Measurements from ENCODE around the gene RAP1GAP.

RAP1GAP gene

GRCh38 chr1:21570885-21571284 is 98.3 kb downstream of the RAP1GAP start:
- no peaks in the 10 kb centered on the region for H4K20me1 ChIP-seq (ENCODE audit: insufficient read depth, low read length)
- TF ChIP-seq CTCF (IDR thresholded peaks at IDR 0.05; ENCODE audit: low read length) (no peak), EZH2 (optimal IDR thresholded peaks at IDR 0.05; ENCODE audit: low read depth, low read length) (no peak), EZH2phosphoT487 (IDR thresholded peaks at IDR 0.05; ENCODE audit: low read length) (no peak)
- no peak overlapping the region for H3K4me2 ChIP-seq (ENCODE audit: low read depth, low read length)
- H3K9me2 ChIP-seq (replicated peaks; ENCODE audit: insufficient read depth, low read length) = no peaks in the 10 kb centered on the region
- no peak overlapping the region for H3K4me3 ChIP-seq (ENCODE audit: low read length)
- no peaks in the 10 kb centered on the region for H3K79me2 ChIP-seq (ENCODE audit: low read length)
- H3K9ac ChIP-seq (ENCODE audit: low read length) = no peak overlapping the region
- H2AFZ ChIP-seq (ENCODE audit: low read length) = no peak overlapping the region
- H3F3A ChIP-seq (ENCODE audit: insufficient read depth, low read length) = no peaks in the 10 kb centered on the region
- peaks cover 88% of the 10 kb centered on the region for H3K27me3 ChIP-seq (replicated peaks; ENCODE audit: insufficient read depth, low read length)
- no peak overlapping the region for H3K27ac ChIP-seq (ENCODE audit: low read length)
- H3K9me3 ChIP-seq (replicated peaks; ENCODE audit: insufficient read depth, low read length) = no peaks in the 10 kb centered on the region
- no peaks in the 10 kb centered on the region for H3K4me1 ChIP-seq (ENCODE audit: low read length)
- no peak for DNase-seq
- H3K36me3 ChIP-seq (replicated peaks; ENCODE audit: insufficient read depth, low read length) = no peaks in the 10 kb centered on the region

GRCh38 chr1:21570528-21570875 is 98.7 kb downstream of the RAP1GAP start:
- H3K4me2 ChIP-seq (ENCODE audit: low read depth, low read length) = no peak overlapping the region
- no peaks in the 10 kb centered on the region for H3K4me1 ChIP-seq (ENCODE audit: low read length)
- H3K9me3 ChIP-seq (replicated peaks; ENCODE audit: insufficient read depth, low read length) = no peaks in the 10 kb centered on the region
- TF ChIP-seq EZH2 (optimal IDR thresholded peaks at IDR 0.05; ENCODE audit: low read depth, low read length) = no peak
- TF ChIP-seq EZH2phosphoT487 (IDR thresholded peaks at IDR 0.05; ENCODE audit: low read length) = no peak
- no peak for TF ChIP-seq CTCF (IDR thresholded peaks at IDR 0.05; ENCODE audit: low read length)
- H2AFZ ChIP-seq (ENCODE audit: low read length) = no peak overlapping the region
- no peak overlapping the region for H3K4me3 ChIP-seq (ENCODE audit: low read length)
- H3K27me3 ChIP-seq (replicated peaks; ENCODE audit: insufficient read depth, low read length) = peaks cover 88% of the 10 kb centered on the region
- no peak overlapping the region for H3K27ac ChIP-seq (ENCODE audit: low read length)
- H4K20me1 ChIP-seq (ENCODE audit: insufficient read depth, low read length) = no peaks in the 10 kb centered on the region
- H3K9ac ChIP-seq (ENCODE audit: low read length) = no peak overlapping the region
- no peak for DNase-seq
- H3F3A ChIP-seq (ENCODE audit: insufficient read depth, low read length) = no peaks in the 10 kb centered on the region
- no peaks in the 10 kb centered on the region for H3K36me3 ChIP-seq (replicated peaks; ENCODE audit: insufficient read depth, low read length)
- no peaks in the 10 kb centered on the region for H3K79me2 ChIP-seq (ENCODE audit: low read length)
- no peaks in the 10 kb centered on the region for H3K9me2 ChIP-seq (replicated peaks; ENCODE audit: insufficient read depth, low read length)

GRCh38 chr1:21569820-21570527 is 99.2 kb downstream of the RAP1GAP start:
- TF ChIP-seq EZH2 (optimal IDR thresholded peaks at IDR 0.05; ENCODE audit: low read depth, low read length) (no peak), EZH2phosphoT487 (IDR thresholded peaks at IDR 0.05; ENCODE audit: low read length) (no peak), CTCF (IDR thresholded peaks at IDR 0.05; ENCODE audit: low read length) (no peak)
- no peaks in the 10 kb centered on the region for H3F3A ChIP-seq (ENCODE audit: insufficient read depth, low read length)
- H3K4me2 ChIP-seq (ENCODE audit: low read depth, low read length) = no peak overlapping the region
- peaks cover 88% of the 10 kb centered on the region for H3K27me3 ChIP-seq (replicated peaks; ENCODE audit: insufficient read depth, low read length)
- H4K20me1 ChIP-seq (ENCODE audit: insufficient read depth, low read length) = no peaks in the 10 kb centered on the region
- H3K79me2 ChIP-seq (ENCODE audit: low read length) = no peaks in the 10 kb centered on the region
- H3K4me3 ChIP-seq (ENCODE audit: low read length) = no peak overlapping the region
- H3K27ac ChIP-seq (ENCODE audit: low read length) = no peak overlapping the region
- no peak overlapping the region for H2AFZ ChIP-seq (ENCODE audit: low read length)
- no peak overlapping the region for H3K9ac ChIP-seq (ENCODE audit: low read length)
- no peaks in the 10 kb centered on the region for H3K9me2 ChIP-seq (replicated peaks; ENCODE audit: insufficient read depth, low read length)
- no peaks in the 10 kb centered on the region for H3K36me3 ChIP-seq (replicated peaks; ENCODE audit: insufficient read depth, low read length)
- H3K4me1 ChIP-seq (ENCODE audit: low read length) = no peaks in the 10 kb centered on the region
- no peak for DNase-seq
- H3K9me3 ChIP-seq (replicated peaks; ENCODE audit: insufficient read depth, low read length) = no peaks in the 10 kb centered on the region

Data from MM.1S (cell line).